Osteocyte (in vitro differentiated cells): Measurements from ENCODE around the gene KCNN4. TPM values are rescaled to one million over a fixed set of nuclear protein-coding genes. Genes with fewer than 3 reads are reported as not detected.
"Not testable (repeated sequence)": the region's sequence is repeated elsewhere in the genome, so short reads cannot be mapped to it uniquely, and the experiment has no call there.

Experiments used
- DNase-seq: peaks from one replicate; pipeline ENCODE4 v3.0.0; 2021; ENCODE audit warnings: mixed read lengths; ENCODE audit not compliant: unreplicated experiment; ENCODE audit errors: extremely low spot score
- H3K27ac Mint-ChIP-seq: one replicate; pipeline ENCODE4 v1.8.0; 2021; ENCODE audit warnings: mild to moderate bottlenecking, mixed read lengths; ENCODE audit not compliant: unreplicated experiment
- H3K27me3 Mint-ChIP-seq: one replicate; pipeline ENCODE4 v1.8.0; 2021; ENCODE audit warnings: mixed read lengths; ENCODE audit not compliant: unreplicated experiment
- H3K36me3 Mint-ChIP-seq: one replicate; pipeline ENCODE4 v1.8.0; 2021; ENCODE audit warnings: mixed read lengths; ENCODE audit not compliant: unreplicated experiment
- H3K4me1 Mint-ChIP-seq: one replicate; pipeline ENCODE4 v1.8.0; 2021; ENCODE audit warnings: mixed read lengths; ENCODE audit not compliant: unreplicated experiment
- H3K4me3 Mint-ChIP-seq: one replicate; pipeline ENCODE4 v1.8.0; 2021; ENCODE audit warnings: mild to moderate bottlenecking, moderate library complexity, mixed read lengths; ENCODE audit not compliant: unreplicated experiment
- H3K9me3 Mint-ChIP-seq: one replicate; pipeline ENCODE4 v1.8.0; 2021; ENCODE audit warnings: mixed read lengths; ENCODE audit not compliant: unreplicated experiment
- total RNA-seq: library from RNA; stranded (reverse); gene quantifications from 2 replicates; pipeline ENCODE4 v1.2.1, GENCODE V29; 2021
- TF ChIP-seq, protein P1 (sequence below): fragments of 200-600 bp; sonication (generic); IDR thresholded peaks from 2 replicates; pipeline ENCODE4 v1.5.0; 2021; ENCODE audit warnings: antibody characterized with exemption, mild to moderate bottlenecking, moderate library complexity

Gene KCNN4
- total RNA-seq, 1 donor from 2014 or later: 0.64 TPM

DNA sequence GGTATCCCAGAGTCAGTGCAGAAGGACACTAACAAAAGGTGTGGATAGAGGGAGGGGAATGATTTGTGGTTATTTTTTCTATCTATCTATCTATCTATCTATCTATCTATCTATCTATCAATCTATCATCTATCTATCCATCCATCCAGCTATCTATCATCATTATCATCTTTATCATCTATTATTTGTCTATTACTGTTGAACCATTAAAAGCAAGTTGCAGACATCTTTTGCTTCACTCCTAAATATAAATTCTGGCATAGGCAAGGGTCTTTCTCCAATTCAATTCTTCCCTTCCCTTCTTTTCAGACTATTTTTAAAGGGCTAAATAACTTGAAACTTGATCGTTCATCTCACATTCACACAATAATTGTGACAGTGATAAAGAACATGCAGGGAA is 31.5 kb upstream of the KCNN4 start:
- Mint-ChIP-seq H3K9me3 (no peaks in the 10 kb centered on the region), H3K36me3 (no peaks in the 10 kb centered on the region), H3K27me3 (peaks cover 46% of the 10 kb centered on the region), H3K4me1 (no peaks in the 10 kb centered on the region), H3K4me3 (no peak overlapping the region), H3K27ac (no peak overlapping the region)
- no peak for DNase-seq
- TF ChIP-seq, protein P1, sequence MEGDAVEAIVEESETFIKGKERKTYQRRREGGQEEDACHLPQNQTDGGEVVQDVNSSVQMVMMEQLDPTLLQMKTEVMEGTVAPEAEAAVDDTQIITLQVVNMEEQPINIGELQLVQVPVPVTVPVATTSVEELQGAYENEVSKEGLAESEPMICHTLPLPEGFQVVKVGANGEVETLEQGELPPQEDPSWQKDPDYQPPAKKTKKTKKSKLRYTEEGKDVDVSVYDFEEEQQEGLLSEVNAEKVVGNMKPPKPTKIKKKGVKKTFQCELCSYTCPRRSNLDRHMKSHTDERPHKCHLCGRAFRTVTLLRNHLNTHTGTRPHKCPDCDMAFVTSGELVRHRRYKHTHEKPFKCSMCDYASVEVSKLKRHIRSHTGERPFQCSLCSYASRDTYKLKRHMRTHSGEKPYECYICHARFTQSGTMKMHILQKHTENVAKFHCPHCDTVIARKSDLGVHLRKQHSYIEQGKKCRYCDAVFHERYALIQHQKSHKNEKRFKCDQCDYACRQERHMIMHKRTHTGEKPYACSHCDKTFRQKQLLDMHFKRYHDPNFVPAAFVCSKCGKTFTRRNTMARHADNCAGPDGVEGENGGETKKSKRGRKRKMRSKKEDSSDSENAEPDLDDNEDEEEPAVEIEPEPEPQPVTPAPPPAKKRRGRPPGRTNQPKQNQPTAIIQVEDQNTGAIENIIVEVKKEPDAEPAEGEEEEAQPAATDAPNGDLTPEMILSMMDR: no peak

DNA sequence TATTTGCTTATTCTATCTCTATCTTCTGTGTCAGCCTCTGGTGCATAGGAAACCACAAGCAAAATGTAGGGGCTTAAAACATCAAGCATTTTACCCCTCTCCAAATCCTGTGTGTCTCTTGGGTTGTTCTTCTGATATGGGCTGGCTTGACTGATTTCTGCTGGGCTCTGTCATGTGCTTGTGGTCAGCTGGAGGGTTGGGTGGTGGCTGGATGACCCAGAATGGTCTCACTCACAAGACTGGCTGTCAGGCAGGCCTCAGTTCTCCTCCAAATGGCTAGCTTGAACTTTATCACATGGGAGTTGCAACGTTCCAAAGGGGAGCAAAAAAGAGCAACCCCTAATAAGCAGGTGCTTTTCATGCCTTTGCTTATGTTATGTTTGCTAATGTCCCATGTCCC is 31.1 kb upstream of the KCNN4 start:
- H3K9me3 Mint-ChIP-seq: no peaks in the 10 kb centered on the region
- TF ChIP-seq, protein P1: no peak
- no peak for DNase-seq
- no peaks in the 10 kb centered on the region for H3K36me3 Mint-ChIP-seq
- H3K4me3 Mint-ChIP-seq: no peak overlapping the region
- H3K27me3 Mint-ChIP-seq: peaks cover 44% of the 10 kb centered on the region
- H3K4me1 Mint-ChIP-seq: no peaks in the 10 kb centered on the region
- H3K27ac Mint-ChIP-seq: no peak overlapping the region

DNA sequence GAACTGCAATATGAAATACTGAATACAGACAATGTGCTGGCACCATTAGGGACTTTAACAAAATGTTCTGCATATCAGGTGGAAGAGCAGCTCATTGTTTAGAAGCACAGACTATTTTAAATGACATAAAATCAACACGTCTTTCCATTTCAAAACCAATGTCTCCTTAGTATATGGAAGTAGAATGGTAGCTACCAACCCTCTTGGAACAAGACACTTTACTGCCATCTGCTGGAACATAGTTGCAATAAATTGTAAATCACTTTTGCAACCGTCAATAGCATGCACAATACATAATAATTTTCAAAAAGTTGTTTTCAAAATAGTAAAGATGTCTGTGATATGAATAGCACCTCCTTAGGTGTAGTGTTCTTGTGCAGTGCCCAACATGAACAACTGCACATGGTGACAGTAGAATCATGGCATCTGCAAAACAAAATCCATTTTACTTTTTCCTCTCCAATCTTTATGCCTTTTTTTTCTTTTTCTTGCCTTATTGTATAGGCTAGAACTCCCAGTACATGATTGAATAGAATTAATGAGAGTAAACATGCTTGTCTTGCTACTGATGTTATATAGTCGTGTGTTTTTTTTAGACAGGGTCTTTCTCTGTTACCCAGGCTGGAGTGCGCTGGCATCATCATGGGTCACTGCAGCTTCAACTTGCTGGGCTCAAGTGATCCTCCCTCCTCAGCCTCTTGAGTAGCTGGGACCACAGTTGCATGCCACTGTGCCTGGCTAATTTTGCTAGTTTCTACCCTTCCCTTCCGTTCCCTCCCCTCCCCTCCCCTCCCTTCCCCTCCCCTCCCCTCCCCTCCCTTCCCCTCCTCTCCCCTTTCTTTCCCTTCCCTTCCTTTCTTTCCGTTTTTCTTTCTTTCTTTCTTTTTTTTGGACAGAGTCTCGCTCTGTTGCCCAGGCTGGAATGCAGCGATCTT is 29.3 kb upstream of the KCNN4 start:
- Mint-ChIP-seq H3K27me3 (peaks cover 44% of the 10 kb centered on the region), H3K9me3 (no peaks in the 10 kb centered on the region), H3K27ac (no peak overlapping the region), H3K4me1 (no peaks in the 10 kb centered on the region), H3K36me3 (no peaks in the 10 kb centered on the region), H3K4me3 (no peak overlapping the region)
- TF ChIP-seq, protein P1: peak; percentile 62
- no peak for DNase-seq

DNA sequence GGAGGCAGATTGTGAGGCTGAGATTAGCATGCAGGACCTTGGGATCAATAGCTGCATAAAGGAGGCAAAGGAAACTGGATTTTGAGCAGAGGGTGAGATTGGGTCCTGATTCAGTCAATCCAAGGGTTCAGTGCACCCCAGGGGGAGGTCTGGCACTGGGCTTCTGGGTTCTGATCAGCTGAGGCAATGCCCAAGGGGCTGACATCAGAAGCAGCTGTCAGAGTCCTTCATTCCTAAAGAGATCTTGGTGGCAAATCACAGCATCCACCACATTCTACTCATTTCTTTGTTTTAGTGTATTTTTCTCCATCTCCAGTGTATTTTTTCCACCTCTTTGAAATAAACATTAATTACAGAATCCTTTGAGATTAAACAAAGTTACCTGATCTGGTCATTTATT is 26.9 kb upstream of the KCNN4 start:
- TF ChIP-seq, protein P1: no peak
- no peaks in the 10 kb centered on the region for H3K9me3 Mint-ChIP-seq
- no peaks in the 10 kb centered on the region for H3K36me3 Mint-ChIP-seq
- no peak overlapping the region for H3K27ac Mint-ChIP-seq
- H3K27me3 Mint-ChIP-seq: peaks cover 40% of the 10 kb centered on the region
- no peak for DNase-seq
- H3K4me3 Mint-ChIP-seq: no peak overlapping the region
- no peaks in the 10 kb centered on the region for H3K4me1 Mint-ChIP-seq

DNA sequence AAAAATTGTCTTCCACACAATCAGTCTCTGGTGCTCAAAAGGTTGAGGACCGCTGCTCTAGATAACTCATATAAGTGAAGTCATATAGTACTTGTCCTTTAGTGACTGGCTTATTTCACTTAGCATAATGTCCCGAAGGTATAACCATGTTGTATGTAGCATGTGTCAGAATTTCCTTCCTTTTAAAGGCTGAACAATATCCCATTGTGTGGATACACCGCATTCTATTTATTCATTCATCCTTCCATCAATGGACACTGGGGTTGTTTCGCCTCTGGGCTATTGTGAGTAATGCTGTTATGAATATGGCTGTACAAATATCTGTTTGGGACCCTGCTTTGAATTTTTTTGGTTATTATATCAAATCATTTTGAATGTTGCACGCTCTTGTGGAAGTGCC is 26.1 kb upstream of the KCNN4 start:
- no peak overlapping the region for H3K27ac Mint-ChIP-seq
- no peak for DNase-seq
- H3K4me1 Mint-ChIP-seq: no peaks in the 10 kb centered on the region
- peaks cover 38% of the 10 kb centered on the region for H3K27me3 Mint-ChIP-seq
- H3K36me3 Mint-ChIP-seq: no peaks in the 10 kb centered on the region
- no peak overlapping the region for H3K4me3 Mint-ChIP-seq
- H3K9me3 Mint-ChIP-seq: no peaks in the 10 kb centered on the region
- TF ChIP-seq, protein P1: no peak

DNA sequence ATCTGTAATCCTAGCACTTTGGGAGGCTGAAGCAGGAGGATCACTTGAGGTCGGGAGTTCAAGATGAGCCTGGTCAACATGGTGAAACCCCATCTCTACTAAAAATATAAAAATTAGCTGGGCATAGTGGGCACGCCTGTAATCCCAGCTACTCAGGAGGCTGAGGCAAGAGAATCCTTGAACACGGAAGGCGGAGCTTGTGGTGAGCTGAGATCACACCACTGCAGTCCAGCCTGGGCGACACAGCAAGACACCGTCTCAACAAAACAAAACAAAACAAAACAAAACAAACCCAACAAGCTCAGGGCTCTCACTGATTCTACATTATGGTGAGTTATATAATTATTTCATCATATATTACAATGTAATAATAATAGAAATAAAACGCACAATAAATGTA is 25.6 kb upstream of the KCNN4 start:
- H3K4me1 Mint-ChIP-seq, H3K27ac Mint-ChIP-seq, H3K36me3 Mint-ChIP-seq, DNase-seq, H3K4me3 Mint-ChIP-seq, H3K9me3 Mint-ChIP-seq: not testable (repeated sequence)
- H3K27me3 Mint-ChIP-seq: peaks cover 36% of the 10 kb centered on the region
